ENCODE data around the gene RAB3GAP2. TPM values are rescaled to one million over a fixed set of nuclear protein-coding genes. Genes with fewer than 3 reads are reported as not detected.

Gene RAB3GAP2
- polyA plus RNA-seq, 1 experiment, result 43.6 TPM

DNA sequence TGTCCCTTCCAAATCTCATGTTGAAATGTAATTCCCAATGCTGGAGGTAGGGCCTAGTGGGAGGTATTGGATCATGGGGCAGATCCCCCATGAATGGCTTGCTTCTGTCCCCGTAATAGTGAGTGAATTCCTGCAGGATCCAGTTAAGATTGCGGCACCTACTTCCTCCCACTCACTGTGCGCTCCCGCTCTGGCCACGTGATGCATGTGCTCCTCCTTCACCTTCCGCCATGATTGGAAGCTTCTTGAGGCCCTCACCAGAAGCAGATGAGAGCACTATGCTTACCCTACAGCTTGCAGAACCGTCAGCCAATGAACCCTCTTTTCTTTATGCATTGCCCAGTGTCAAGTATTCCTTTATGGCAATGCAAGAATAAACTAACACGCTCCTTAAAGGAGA, 14.9 kb upstream of the RAB3GAP2 start:
- TF ChIP-seq, protein P1, sequence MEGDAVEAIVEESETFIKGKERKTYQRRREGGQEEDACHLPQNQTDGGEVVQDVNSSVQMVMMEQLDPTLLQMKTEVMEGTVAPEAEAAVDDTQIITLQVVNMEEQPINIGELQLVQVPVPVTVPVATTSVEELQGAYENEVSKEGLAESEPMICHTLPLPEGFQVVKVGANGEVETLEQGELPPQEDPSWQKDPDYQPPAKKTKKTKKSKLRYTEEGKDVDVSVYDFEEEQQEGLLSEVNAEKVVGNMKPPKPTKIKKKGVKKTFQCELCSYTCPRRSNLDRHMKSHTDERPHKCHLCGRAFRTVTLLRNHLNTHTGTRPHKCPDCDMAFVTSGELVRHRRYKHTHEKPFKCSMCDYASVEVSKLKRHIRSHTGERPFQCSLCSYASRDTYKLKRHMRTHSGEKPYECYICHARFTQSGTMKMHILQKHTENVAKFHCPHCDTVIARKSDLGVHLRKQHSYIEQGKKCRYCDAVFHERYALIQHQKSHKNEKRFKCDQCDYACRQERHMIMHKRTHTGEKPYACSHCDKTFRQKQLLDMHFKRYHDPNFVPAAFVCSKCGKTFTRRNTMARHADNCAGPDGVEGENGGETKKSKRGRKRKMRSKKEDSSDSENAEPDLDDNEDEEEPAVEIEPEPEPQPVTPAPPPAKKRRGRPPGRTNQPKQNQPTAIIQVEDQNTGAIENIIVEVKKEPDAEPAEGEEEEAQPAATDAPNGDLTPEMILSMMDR (IDR thresholded peaks at IDR 0.05; ENCODE audit: low read depth, low read length), result no peak
- H3K9me3 ChIP-seq (ENCODE audit: control insufficient read depth, insufficient read depth, low read length), result no peaks in the 10 kb centered on the region
- no peak overlapping the region for H3K4me3 ChIP-seq (ENCODE audit: low read depth, low read length)
- no peaks in the 10 kb centered on the region for H3K27me3 ChIP-seq (ENCODE audit: control insufficient read depth, insufficient read depth, low read length)
- CTCF ChIA-PET, result interaction anchor here (10.7 kb wide), 1 partner anchor 9 kb away, joined by 84 read pairs; no protein-coding TSS in a partner anchor
- DNase-seq (ENCODE audit: low read depth, low spot score), result no peak
- POLR2A ChIA-PET, result interaction anchor here (0.6 kb wide), 1 partner anchor 1356 kb away, joined by 3 read pairs; no protein-coding TSS in a partner anchor
- no peak overlapping the region for H3K27ac ChIP-seq (ENCODE audit: low read depth, low read length)

DNA sequence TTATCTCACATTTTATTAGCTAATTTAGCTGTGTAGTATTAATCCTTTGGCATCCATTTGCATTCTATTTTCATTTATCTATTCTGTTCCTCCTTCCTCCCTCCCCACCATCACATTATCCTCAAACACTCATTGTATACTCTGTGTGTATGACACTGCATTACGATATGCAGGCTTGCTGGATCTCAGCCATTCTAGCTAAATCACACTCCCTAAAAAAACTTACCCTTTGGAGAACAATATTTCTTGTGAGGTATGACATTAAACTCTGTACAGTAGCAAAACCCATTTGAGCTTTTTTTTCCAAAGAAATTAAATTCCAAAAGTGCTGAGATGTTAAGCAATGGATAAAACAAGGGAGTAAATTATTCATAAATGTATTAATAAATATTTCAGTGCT, 11.4 kb upstream of the RAB3GAP2 start:
- POLR2A ChIA-PET, result no interaction called here
- Histone ChIP-seq H3K9me3 (ENCODE audit: control insufficient read depth, insufficient read depth, low read length) (no peaks in the 10 kb centered on the region), H3K27me3 (ENCODE audit: control insufficient read depth, insufficient read depth, low read length) (peaks cover 7% of the 10 kb centered on the region), H3K4me3 (ENCODE audit: low read depth, low read length) (no peak overlapping the region), H3K27ac (ENCODE audit: low read depth, low read length) (no peak overlapping the region)
- no peak for DNase-seq (ENCODE audit: low read depth, low spot score)
- TF ChIP-seq, protein P1 (IDR thresholded peaks at IDR 0.05; ENCODE audit: low read depth, low read length), result no peak
- CTCF ChIA-PET, result interaction anchor here (1.2 to 10.7 kb wide), 2 partner anchors 13 to 493 kb away, joined by 4 to 84 read pairs; no protein-coding TSS in a partner anchor

DNA sequence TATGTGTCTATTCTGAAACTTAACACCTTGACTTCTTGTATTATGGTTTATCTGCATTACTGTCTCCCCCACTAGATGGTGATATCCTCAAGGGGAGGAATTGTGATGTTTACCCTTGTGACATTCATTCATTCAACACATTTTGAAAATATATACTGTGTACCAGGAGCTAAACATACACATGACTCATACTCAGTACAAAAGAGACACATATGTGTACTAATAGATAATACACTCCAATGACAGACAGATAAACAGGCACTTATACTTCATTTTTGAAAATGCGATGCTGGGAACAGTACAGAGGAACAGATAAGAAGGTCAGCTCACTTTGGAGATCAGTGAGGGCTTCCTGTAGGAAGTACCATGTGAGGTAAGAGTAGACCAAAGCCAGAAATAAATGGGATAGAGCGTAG, 8.9 kb upstream of the RAB3GAP2 start:
- ChIA-PET CTCF (interaction anchor here (0.5 to 10.7 kb wide), 30 partner anchors 8 to 828 kb away, joined by 3 to 84 read pairs (median 4); partner anchors contain the start of gene RAB3GAP2), POLR2A (interaction anchor here (0.7 kb wide), 1 partner anchor 18 kb away, joined by 4 read pairs; no protein-coding TSS in a partner anchor)
- no peaks in the 10 kb centered on the region for H3K9me3 ChIP-seq (ENCODE audit: control insufficient read depth, insufficient read depth, low read length)
- H3K27me3 ChIP-seq (ENCODE audit: control insufficient read depth, insufficient read depth, low read length), result peaks cover 18% of the 10 kb centered on the region
- no peak for DNase-seq (ENCODE audit: low read depth, low spot score)
- no peak overlapping the region for H3K4me3 ChIP-seq (ENCODE audit: low read depth, low read length)
- TF ChIP-seq, protein P1 (IDR thresholded peaks at IDR 0.05; ENCODE audit: low read depth, low read length), result peak; percentile 72
- H3K27ac ChIP-seq (ENCODE audit: low read depth, low read length), result no peak overlapping the region

DNA sequence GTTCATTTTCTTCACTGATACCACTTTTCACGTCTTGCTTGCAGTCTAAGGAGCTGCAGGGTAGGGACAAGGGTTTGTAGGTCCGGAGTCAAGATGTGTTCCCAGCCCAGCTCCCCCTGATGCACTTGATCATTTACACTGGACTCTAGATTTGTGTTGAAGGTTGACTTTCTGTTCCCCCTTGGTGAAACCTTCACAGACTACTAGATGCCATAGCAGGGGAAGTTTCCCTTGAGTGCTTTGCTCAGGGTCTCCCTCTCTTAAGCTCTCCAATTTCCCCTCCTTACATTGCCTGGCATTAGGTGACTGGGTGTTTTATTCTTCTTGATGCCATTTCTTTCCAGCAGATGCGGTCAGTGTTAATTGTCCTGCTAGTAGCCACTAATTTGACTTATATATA, 8.0 kb upstream of the RAB3GAP2 start:
- H3K27me3 ChIP-seq (ENCODE audit: control insufficient read depth, insufficient read depth, low read length), result peaks cover 23% of the 10 kb centered on the region
- H3K4me3 ChIP-seq (ENCODE audit: low read depth, low read length), result no peak overlapping the region
- ChIA-PET POLR2A (no interaction called here), CTCF (interaction anchor here (0.7 to 10.7 kb wide), 17 partner anchors 7 to 523 kb away, joined by 3 to 84 read pairs (median 6); partner anchors contain the start of gene RAB3GAP2)
- DNase-seq (ENCODE audit: low read depth, low spot score), result no peak
- no peak overlapping the region for H3K27ac ChIP-seq (ENCODE audit: low read depth, low read length)
- TF ChIP-seq, protein P1 (IDR thresholded peaks at IDR 0.05; ENCODE audit: low read depth, low read length), result no peak
- no peaks in the 10 kb centered on the region for H3K9me3 ChIP-seq (ENCODE audit: control insufficient read depth, insufficient read depth, low read length)

DNA sequence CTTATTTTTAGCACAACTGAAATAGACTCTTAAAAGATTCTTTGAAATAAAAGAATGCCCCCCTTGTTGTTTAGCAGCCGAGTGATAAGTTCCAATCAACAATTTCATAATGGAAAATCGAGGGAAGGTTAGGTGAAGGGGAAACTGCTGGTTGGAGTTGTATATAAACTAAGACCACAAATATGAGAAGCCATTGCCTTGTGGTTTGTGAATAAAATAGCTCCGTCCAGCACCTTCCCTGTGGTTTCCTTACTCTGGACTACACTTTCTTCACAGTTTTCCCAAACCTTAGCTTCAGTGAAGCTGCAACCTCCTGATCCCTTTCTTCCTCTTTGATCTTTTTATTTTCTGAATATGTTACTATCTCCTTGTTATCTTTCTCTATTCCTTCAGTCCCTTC, 6.7 kb upstream of the RAB3GAP2 start:
- H3K9me3 ChIP-seq (ENCODE audit: control insufficient read depth, insufficient read depth, low read length), result no peaks in the 10 kb centered on the region
- H3K27ac ChIP-seq (ENCODE audit: low read depth, low read length), result no peak overlapping the region
- CTCF ChIA-PET, result interaction anchor here (1.1 to 10.7 kb wide), 4 partner anchors 17 to 498 kb away, joined by 3 to 84 read pairs (median 38); no protein-coding TSS in a partner anchor
- POLR2A ChIA-PET, result no interaction called here
- no peak overlapping the region for H3K4me3 ChIP-seq (ENCODE audit: low read depth, low read length)
- H3K27me3 ChIP-seq (ENCODE audit: control insufficient read depth, insufficient read depth, low read length), result peaks cover 23% of the 10 kb centered on the region
- no peak for DNase-seq (ENCODE audit: low read depth, low spot score)
- TF ChIP-seq, protein P1 (IDR thresholded peaks at IDR 0.05; ENCODE audit: low read depth, low read length), result no peak
